GM18526 (cell line): ENCODE data around the gene FRY.

Source experiments
- POLR2A ChIP-seq: IDR thresholded peaks from 3 replicates; pipeline ENCODE4 v1.6.1; 2011; ENCODE audit not compliant: insufficient read length; ENCODE audit errors: extremely low read depth

The FRY gene

GRCh38 chr13:32125751-32126150 lies 94.2 kb downstream of the FRY start:
- TF ChIP-seq POLR2A: no peak

GRCh38 chr13:32126278-32126677 lies 94.7 kb downstream of the FRY start:
- TF ChIP-seq POLR2A: no peak

- TF ChIP-seq POLR2A: no peak
Measured at GRCh38 chr13:32126756-32127155, 95.2 kb downstream of the FRY start.

GRCh38 chr13:32127691-32128090 lies 96.1 kb downstream of the FRY start:
- TF ChIP-seq POLR2A: no peak

- no peak for TF ChIP-seq POLR2A
Measured at GRCh38 chr13:32134241-32135055, 102.9 kb downstream of the FRY start.

GRCh38 chr13:32135056-32135390 lies 103.4 kb downstream of the FRY start:
- no peak for TF ChIP-seq POLR2A

GRCh38 chr13:32135655-32136054 lies 104.1 kb downstream of the FRY start:
- no peak for TF ChIP-seq POLR2A

- no peak for TF ChIP-seq POLR2A
Measured at GRCh38 chr13:32136061-32136460, 104.5 kb downstream of the FRY start.

GRCh38 chr13:32136716-32137115 lies 105.1 kb downstream of the FRY start:
- TF ChIP-seq POLR2A: no peak

- no peak for TF ChIP-seq POLR2A
Measured at GRCh38 chr13:32139251-32139650, 107.7 kb downstream of the FRY start.

GRCh38 chr13:32140109-32140508 lies 108.5 kb downstream of the FRY start:
- no peak for TF ChIP-seq POLR2A

GRCh38 chr13:32141462-32141861 lies 109.9 kb downstream of the FRY start:
- no peak for TF ChIP-seq POLR2A

GRCh38 chr13:32142115-32142514 lies 110.5 kb downstream of the FRY start:
- no peak for TF ChIP-seq POLR2A

- no peak for TF ChIP-seq POLR2A
Measured at GRCh38 chr13:32142956-32143375, 111.4 kb downstream of the FRY start.

GRCh38 chr13:32147193-32147592 lies 115.6 kb downstream of the FRY start:
- no peak for TF ChIP-seq POLR2A

GRCh38 chr13:32147976-32148375 lies 116.4 kb downstream of the FRY start:
- no peak for TF ChIP-seq POLR2A

GRCh38 chr13:32150239-32150638 lies 118.7 kb downstream of the FRY start:
- TF ChIP-seq POLR2A: no peak

- TF ChIP-seq POLR2A: no peak
Measured at GRCh38 chr13:32150794-32151193, 119.2 kb downstream of the FRY start.

- TF ChIP-seq POLR2A: no peak
Measured at GRCh38 chr13:32151240-32151639, 119.7 kb downstream of the FRY start.
